Testis (tissue), 3 donors: ENCODE measurements around the gene CRAT. TPM values are rescaled to one million over a fixed set of nuclear protein-coding genes. Genes with fewer than 3 reads are reported as not detected.

Source experiments
- DNase-seq: peaks from one replicate; pipeline ENCODE4 v3.0.0-alpha.2; 2019
- H3K27ac ChIP-seq, 2 donors: fragments of 200-600 bp; sonication (generic); one replicate each; pipeline ENCODE4 v1.5.1; 2019
- H3K27me3 ChIP-seq: fragments of 200-600 bp; sonication (generic); one replicate; pipeline ENCODE4 v1.5.1; 2019
- H3K36me3 ChIP-seq: fragments of 200-600 bp; sonication (generic); one replicate; pipeline ENCODE4 v1.5.1; 2017; ENCODE audit warnings: low read depth; ENCODE audit errors: missing control alignments
- H3K4me1 ChIP-seq: fragments of 200-600 bp; sonication (generic); one replicate; pipeline ENCODE4 v1.5.1; 2019
- H3K4me3 ChIP-seq, 2 donors: fragments of 200-600 bp; sonication (generic); one replicate each; pipeline ENCODE4 v1.5.1; 2017 to 2019
- H3K9me3 ChIP-seq: fragments of 200-600 bp; sonication (generic); one replicate; pipeline ENCODE4 v1.5.1; 2017
- CTCF ChIP-seq, 3 experiments: fragments of 450-650 bp in 2 of 3; fragments of 200-600 bp in 1 of 3; sonication (generic) in 1 of 3; IDR thresholded peaks; one replicate each; pipeline ENCODE4 v1.5.1; 2016 to 2019; ENCODE audit warnings: antibody characterized with exemption in 3 of 3, mild to moderate bottlenecking in 2 of 3, moderate library complexity in 1 of 3
- POLR2A ChIP-seq: fragments of 450-650 bp; IDR thresholded peaks from one replicate; pipeline ENCODE4 v1.6.1; 2017; ENCODE audit warnings: antibody characterized with exemption, mild to moderate bottlenecking, moderate library complexity
- WGBS, 2 donors: methylation state at CpG; one replicate each; pipeline ENCODE4 v1.1.5; 2018; 5-methylcytosine and 5-hydroxymethylcytosine counted together
- intact Hi-C: fragments of 100-400 bp; cut with DNase I; formaldehyde crosslinking; loops from one replicate; pipeline ENCODE4 v1.15.1; 2023; ENCODE audit warnings: low total_unique reads
- polyA plus RNA-seq: library from polyadenylated mRNA; stranded (reverse); fragments of 350-450 nt; fragmentation: Illumina TruSeq; extraction: RNeasy Lipid Tissue Mini Kit (QIAGEN cat#74804); gene quantifications from one replicate; pipeline ENCODE4 v1.2.3, GENCODE V29; 2014; ENCODE audit warnings: low read depth, low replicate concordance; ENCODE audit not compliant: insufficient read depth
- total RNA-seq, 2 donors: library from RNA; depleted of rRNA; stranded (reverse); fragments of >200 nt; gene quantifications; one replicate each; pipeline ENCODE4 v1.2.3, GENCODE V29; 2016

CRAT gene
- total and polyA plus RNA-seq, 3 donors from 2014 or later = 188 to 451 (median 272) TPM

DNA sequence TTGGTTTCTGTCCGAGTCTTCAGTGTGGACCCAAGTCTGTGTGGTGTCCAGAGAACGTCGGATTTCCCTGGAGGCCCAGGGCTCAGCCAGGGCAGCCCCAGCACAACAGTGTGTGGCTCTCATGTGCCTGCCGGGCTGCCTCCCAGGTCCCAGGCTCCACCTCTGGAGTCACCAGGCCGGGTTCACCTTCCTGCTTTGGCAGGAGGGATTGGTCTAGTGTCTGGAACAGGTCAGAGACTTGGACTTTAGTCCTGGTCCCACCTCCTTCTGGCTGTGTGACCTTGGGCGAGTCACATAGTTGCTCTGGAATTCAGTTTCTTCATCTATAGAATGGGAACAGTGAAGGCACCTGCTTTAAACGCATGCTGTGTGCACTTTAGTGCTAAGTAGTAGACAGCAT, 26.5 kb downstream of the CRAT start:
- WGBS, 2 donors = 83 to 90% methylated on average over 1 to 7 of the region's 7 CpGs
- Histone ChIP-seq H3K27me3 (no peaks in the 10 kb centered on the region), H3K27ac (no peak overlapping the region), H3K4me1 (peaks cover 12% of the 10 kb centered on the region), H3K36me3 (no peaks in the 10 kb centered on the region), H3K9me3 (no peaks in the 10 kb centered on the region), H3K4me3 (no peak overlapping the region)
- intact Hi-C loops = no loop called here
- no peak for DNase-seq
- TF ChIP-seq CTCF (IDR thresholded peaks at IDR 0.05) = no peak
- no peak for TF ChIP-seq POLR2A

- Histone ChIP-seq H3K4me1 (peaks cover 12% of the 10 kb centered on the region), H3K36me3 (no peaks in the 10 kb centered on the region), H3K27me3 (no peaks in the 10 kb centered on the region), H3K4me3 (peak overlapping the region; percentile 86), H3K9me3 (no peaks in the 10 kb centered on the region), H3K27ac (peak overlapping the region; percentile 81 to 91)
- intact Hi-C loops = no loop called here
- WGBS, 2 donors = 0 to 2% methylated on average over 2 to 30 of the region's 30 CpGs
- TF ChIP-seq CTCF (IDR thresholded peaks at IDR 0.05) (no peak), POLR2A (no peak)
- DNase-seq = no peak
Measured at GRCh38 chr9:129081388-129081904, 29.1 kb downstream of the CRAT start.

DNA sequence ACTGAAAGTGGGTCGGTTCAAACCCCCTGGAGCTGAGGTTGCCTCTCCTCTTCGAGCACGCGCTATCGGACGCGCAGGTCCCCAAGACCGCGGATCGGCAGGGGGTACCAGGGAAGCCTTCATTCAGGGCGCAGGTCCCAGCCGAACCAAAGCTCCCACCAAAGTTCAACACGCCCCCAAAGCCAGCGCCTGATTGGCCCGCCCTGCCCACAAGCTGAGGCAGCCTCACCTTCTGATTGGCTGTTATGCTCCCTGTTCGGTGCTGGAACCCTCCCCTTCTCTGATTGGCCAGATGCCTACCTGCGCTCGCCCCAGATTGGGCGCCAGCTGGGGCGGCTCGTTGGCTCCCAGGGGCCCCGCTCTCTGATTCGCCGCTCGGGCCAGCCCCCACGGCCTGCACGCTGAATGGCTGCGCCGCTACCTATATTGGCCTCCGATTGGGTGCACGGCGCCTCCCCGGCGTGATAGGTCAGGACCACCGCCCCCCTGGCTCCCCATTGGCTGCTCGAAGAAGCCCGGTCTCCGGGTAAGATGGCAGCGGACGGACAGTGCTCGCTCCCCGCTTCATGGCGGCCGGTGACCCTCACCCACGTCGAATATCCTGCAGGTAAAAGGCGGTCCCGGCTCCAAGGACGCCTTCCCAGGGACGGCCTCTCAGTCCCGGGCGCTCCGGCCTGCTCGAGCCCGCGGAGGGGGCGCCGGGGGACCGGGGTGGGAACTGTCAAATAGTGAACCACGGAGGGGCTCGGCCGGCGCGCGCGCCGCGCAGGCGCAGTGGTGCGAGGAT, 29.8 kb downstream of the CRAT start, which contains the start of gene DOLPP1:
Gene DOLPP1, plus strand, starts transcription at position 511 of the 787 bp plus-strand sequence. Its CDS starts 21 bp downstream, at position 532.
- Histone ChIP-seq H3K4me1 (peaks cover 12% of the 10 kb centered on the region), H3K36me3 (no peaks in the 10 kb centered on the region), H3K27me3 (no peaks in the 10 kb centered on the region), H3K27ac (peak within 1 kb of the TSS; percentile 81 to 91), H3K9me3 (no peaks in the 10 kb centered on the region), H3K4me3 (peak within 1 kb of the TSS; percentile 86)
- WGBS, 2 donors = 1% methylated on average over 18 to 64 of the region's 70 CpGs
- intact Hi-C loops = no loop called here
- DNase-seq = peak; percentile 99
- no peak for TF ChIP-seq POLR2A
- peak in 2 of 3 experiments; percentile 23 to 27 for TF ChIP-seq CTCF (IDR thresholded peaks at IDR 0.05)

DNA sequence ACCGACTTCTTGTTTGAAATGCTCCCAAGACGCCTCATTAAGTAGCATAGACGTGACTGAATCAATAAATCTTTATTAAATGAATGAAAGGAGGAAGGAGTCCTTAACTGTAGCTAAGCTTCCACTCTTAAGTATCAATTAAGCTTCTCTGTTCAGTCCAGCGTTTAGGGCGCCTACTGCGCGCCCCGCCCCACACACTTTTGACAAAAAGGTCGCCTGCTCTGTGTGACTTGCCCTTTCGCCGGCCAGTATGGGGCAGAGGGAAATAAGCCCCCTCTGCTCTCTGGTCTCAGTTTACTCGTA, 30.3 kb downstream of the CRAT start:
- no peaks in the 10 kb centered on the region for H3K27me3 ChIP-seq
- no peaks in the 10 kb centered on the region for H3K36me3 ChIP-seq
- no peak for DNase-seq
- peak overlapping the region; percentile 86 for H3K4me3 ChIP-seq
- intact Hi-C loops = no loop called here
- H3K9me3 ChIP-seq = no peaks in the 10 kb centered on the region
- 4 to 6% methylated on average over 12 of the region's 12 CpGs for WGBS, 2 donors
- peak overlapping the region in 1 of 2 donors; percentile 53 for H3K27ac ChIP-seq
- peaks cover 12% of the 10 kb centered on the region for H3K4me1 ChIP-seq
- no peak for TF ChIP-seq POLR2A
- TF ChIP-seq CTCF (IDR thresholded peaks at IDR 0.05) = no peak
